Large intestine (tissue), 3 donors: ENCODE measurements around the gene IFT57. TPM values are rescaled to one million over a fixed set of nuclear protein-coding genes. Genes with fewer than 3 reads are reported as not detected.
A peak's percentile ranks its signal among the peaks of the same experiment; 100 is the strongest.

Experiments
- DNase-seq, 2 donors: peaks; one replicate each; pipeline versions ENCODE4 v3.0.0 to v3.0.0-alpha.2; 2013
- H3K27ac ChIP-seq: one replicate; pipeline ENCODE4 v1.5.1; 2013; ENCODE audit warnings: low read length
- H3K27me3 ChIP-seq: 2 replicates; pipeline ENCODE4 v1.6.1; 2013; ENCODE audit warnings: low read length; ENCODE audit not compliant: control insufficient read depth, insufficient read depth
- H3K36me3 ChIP-seq: 2 replicates; pipeline ENCODE4 v1.6.1; 2013; ENCODE audit warnings: low read length; ENCODE audit not compliant: control insufficient read depth, insufficient read depth
- H3K4me1 ChIP-seq: one replicate; pipeline ENCODE4 v1.6.1; 2013; ENCODE audit warnings: low read length; ENCODE audit not compliant: control insufficient read depth, insufficient read depth
- H3K4me3 ChIP-seq: one replicate; pipeline ENCODE4 v1.5.1; 2013; ENCODE audit warnings: low read length
- H3K9me3 ChIP-seq: one replicate; pipeline ENCODE4 v1.6.1; 2013; ENCODE audit warnings: mild to moderate bottlenecking, low read depth, low read length, moderate library complexity; ENCODE audit not compliant: control insufficient read depth
- WGBS: methylation state at CpG from one replicate; pipeline ENCODE4 v1.1.5; 2013; ENCODE audit warnings: low lambda C conversion rate; ENCODE audit not compliant: insufficient coverage; 5-methylcytosine and 5-hydroxymethylcytosine counted together
- polyA plus RNA-seq: library from polyadenylated mRNA; unstranded; fragments of 120-200 nt; gene quantifications from one replicate; pipeline ENCODE4 v1.2.1, GENCODE V29; 2013

Gene IFT57
- polyA plus RNA-seq, 1 donor, result 31.3 TPM

DNA sequence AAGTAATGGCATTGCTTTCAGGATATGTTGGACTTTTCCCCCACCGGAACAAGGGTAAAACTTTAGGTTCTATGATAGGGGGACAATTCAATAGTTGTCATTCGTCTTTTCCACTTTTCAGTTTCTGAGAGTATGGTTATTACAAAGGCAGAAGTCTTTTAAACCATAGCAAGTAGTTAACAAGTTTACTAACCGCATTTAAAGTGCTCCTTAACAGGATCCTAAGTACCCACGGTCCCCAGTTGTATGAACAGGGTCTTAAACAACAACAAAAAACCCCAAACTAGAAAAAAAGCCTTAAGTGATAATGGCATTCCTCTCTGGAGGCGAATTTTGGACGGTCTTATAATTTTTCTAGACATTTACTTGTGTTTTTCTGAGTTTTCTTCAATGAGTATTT lies 831 bp downstream of the IFT57 start:
- H3K4me3 ChIP-seq, result peak overlapping the region; percentile 79

DNA sequence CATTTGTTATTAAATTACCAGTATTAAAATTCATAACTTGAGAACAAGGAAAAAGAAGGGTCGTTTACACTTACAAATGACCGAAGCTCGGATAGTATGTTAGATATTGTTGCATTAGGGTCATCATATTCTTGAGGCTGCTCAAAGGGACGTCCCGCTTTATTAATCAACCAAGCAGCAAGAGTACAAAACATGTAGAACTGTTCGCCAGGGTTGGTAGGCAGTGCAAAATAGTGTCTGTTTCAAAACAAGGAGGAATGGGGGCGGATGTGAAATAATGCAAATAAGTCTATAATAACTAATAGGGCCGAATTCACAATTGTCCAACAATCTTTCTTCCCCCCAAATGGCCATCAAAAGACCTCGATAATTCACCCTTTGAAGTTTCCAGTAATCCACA lies 2.9 kb downstream of the IFT57 start:
- Histone ChIP-seq H3K27ac (no peak overlapping the region), H3K9me3 (no peaks in the 10 kb centered on the region), H3K27me3 (no peaks in the 10 kb centered on the region), H3K4me1 (peaks cover 13% of the 10 kb centered on the region), H3K4me3 (no peak overlapping the region), H3K36me3 (no peaks in the 10 kb centered on the region)
- no peak for DNase-seq
- WGBS, result 100% methylated on average over 1 of the region's 9 CpGs

More for the DNA sequence above, 831 bp downstream of the IFT57 start:
- WGBS, result 0% methylated on average over 1 of the region's 6 CpGs
- Histone ChIP-seq H3K9me3 (no peaks in the 10 kb centered on the region), H3K4me1 (peaks cover 13% of the 10 kb centered on the region), H3K27ac (peak overlapping the region; percentile 85), H3K27me3 (no peaks in the 10 kb centered on the region), H3K36me3 (no peaks in the 10 kb centered on the region)
- DNase-seq, result peak in 1 of 2 donors; percentile 22

GRCh38 chr3:108218811-108219210 lies 3.4 kb downstream of the IFT57 start:
- Histone ChIP-seq H3K27me3 (no peaks in the 10 kb centered on the region), H3K9me3 (no peaks in the 10 kb centered on the region), H3K27ac (no peak overlapping the region), H3K36me3 (no peaks in the 10 kb centered on the region), H3K4me1 (peaks cover 8% of the 10 kb centered on the region), H3K4me3 (no peak overlapping the region)
- DNase-seq, result no peak

DNA sequence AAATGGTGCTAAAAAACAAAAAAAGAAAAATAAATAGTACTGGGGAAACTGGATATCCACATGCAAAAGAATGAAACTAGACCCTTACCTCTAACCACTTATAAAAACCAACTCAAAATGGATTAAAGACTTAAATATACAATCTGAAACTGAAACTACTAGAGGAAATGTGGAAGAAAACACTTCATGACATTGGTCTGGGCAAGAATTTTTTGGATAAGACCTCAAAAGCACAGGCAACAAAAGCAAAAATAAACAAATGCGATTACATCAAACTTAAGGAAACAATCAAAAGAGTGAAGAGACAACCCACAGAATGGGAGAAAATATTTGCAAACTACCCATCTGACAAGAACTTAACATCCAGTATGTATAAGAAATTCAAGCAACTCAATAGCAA lies 6.4 kb downstream of the IFT57 start:
- Histone ChIP-seq H3K27me3 (no peaks in the 10 kb centered on the region), H3K27ac (no peak overlapping the region), H3K9me3 (no peaks in the 10 kb centered on the region), H3K4me1 (no peaks in the 10 kb centered on the region), H3K36me3 (peaks cover 10% of the 10 kb centered on the region), H3K4me3 (no peak overlapping the region)
- no peak for DNase-seq
- WGBS, result 100% methylated on average over 1 of the region's 1 CpG

- H3K36me3 ChIP-seq, result peaks cover 13% of the 10 kb centered on the region
- no peak overlapping the region for H3K27ac ChIP-seq
- 100% methylated on average over 1 of the region's 3 CpGs for WGBS
- no peaks in the 10 kb centered on the region for H3K4me1 ChIP-seq
- H3K27me3 ChIP-seq, result no peaks in the 10 kb centered on the region
- DNase-seq, result no peak
- H3K9me3 ChIP-seq, result no peaks in the 10 kb centered on the region
- no peak overlapping the region for H3K4me3 ChIP-seq
These were observed 12.6 kb downstream of the IFT57 start for GRCh38 chr3:108209579-108209978.

DNA sequence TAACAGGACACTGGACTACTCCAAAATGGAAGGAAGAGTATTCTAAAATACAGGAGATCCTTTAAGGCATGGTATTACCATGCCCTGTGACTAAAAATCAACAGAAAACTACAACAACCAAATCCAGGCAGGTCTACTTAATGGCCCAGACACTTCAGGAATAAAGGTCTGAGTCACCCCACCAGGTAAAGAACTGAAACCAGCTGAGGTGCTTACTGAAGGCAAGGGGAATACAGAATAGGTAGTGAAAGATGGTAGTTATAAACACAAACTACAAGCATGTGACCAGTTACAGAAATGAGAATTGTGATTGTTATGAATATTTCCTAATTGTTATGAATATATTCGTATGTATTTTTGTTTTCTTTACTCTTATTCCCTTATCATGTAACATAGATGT lies 13.4 kb downstream of the IFT57 start:
- Histone ChIP-seq H3K36me3 (peaks cover 13% of the 10 kb centered on the region), H3K9me3 (no peaks in the 10 kb centered on the region), H3K4me3 (no peak overlapping the region), H3K27ac (no peak overlapping the region), H3K27me3 (no peaks in the 10 kb centered on the region), H3K4me1 (no peaks in the 10 kb centered on the region)
- 100% methylated on average over 1 of the region's 1 CpG for WGBS
- DNase-seq, result no peak

DNA sequence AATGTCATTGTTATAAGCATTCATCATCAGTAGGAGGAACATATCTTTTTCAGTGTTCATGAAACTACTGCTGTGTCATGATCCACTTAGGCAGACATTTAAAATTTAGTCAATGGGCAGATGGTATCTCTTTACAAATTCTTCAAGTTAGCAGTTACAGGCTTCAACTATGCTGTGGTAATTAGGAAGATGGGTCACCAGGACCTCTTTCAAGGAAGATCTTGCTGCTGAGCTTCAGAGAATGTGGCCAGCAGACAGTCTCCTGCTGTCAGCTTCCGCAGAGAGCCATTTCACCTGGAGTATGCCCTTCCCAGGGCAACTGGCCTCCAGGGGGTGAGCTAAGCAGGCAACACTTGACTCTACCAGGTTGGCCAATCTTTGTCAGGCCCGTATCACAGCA lies 19.4 kb downstream of the IFT57 start:
- Histone ChIP-seq H3K4me1 (no peaks in the 10 kb centered on the region), H3K27me3 (no peaks in the 10 kb centered on the region), H3K9me3 (no peaks in the 10 kb centered on the region), H3K27ac (no peak overlapping the region), H3K36me3 (no peaks in the 10 kb centered on the region), H3K4me3 (no peak overlapping the region)
- 100% methylated on average over 1 of the region's 2 CpGs for WGBS
- DNase-seq, result peak in 1 of 2 donors; percentile 16

DNA sequence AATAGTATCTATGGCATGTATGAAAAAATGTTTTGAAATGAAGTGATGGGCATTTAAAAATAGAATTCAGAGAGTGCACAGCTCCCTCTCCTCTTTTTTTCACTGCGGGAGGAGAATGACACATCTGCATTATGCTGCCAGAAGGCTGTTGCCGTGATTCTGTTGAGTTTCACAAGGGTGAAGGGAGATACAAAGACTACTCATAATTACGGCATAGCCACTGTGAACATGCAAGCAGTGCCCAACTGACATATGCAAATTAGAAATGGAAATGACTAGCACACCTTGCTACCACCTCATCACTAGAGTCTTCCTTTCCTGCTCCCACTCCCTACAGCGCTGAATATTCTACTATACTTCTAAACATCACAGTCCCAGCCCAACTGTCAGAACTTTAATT lies 20.1 kb downstream of the IFT57 start:
- H3K27ac ChIP-seq, result no peak overlapping the region
- H3K4me3 ChIP-seq, result no peak overlapping the region
- no peaks in the 10 kb centered on the region for H3K4me1 ChIP-seq
- no CpG with 5 or more reads among the region's 4 CpGs for WGBS
- no peak for DNase-seq
- no peaks in the 10 kb centered on the region for H3K36me3 ChIP-seq
- H3K9me3 ChIP-seq, result no peaks in the 10 kb centered on the region
- H3K27me3 ChIP-seq, result no peaks in the 10 kb centered on the region

- Histone ChIP-seq H3K27me3 (no peaks in the 10 kb centered on the region), H3K4me3 (no peak overlapping the region), H3K9me3 (no peaks in the 10 kb centered on the region), H3K36me3 (no peaks in the 10 kb centered on the region), H3K4me1 (no peaks in the 10 kb centered on the region), H3K27ac (no peak overlapping the region)
- no peak for DNase-seq
These were observed 21.0 kb downstream of the IFT57 start for GRCh38 chr3:108201258-108201657.

DNA sequence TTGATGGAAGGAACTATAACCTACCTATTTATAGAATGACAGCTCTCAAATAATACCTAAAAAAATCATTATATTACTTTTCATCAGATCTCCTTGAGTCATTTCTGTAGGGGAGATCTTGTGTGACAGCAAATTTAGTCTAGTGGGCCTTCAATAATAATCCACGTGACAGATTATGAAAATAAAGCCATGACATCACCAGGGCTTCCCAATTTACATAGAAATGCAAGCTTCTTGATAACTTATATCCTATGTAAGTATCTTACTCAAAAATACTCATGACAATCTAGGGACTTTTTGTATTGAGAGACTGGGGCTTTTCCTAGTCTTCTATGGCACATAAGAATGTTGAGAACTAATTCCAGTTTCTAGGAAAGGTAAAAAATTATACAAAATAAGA lies 21.6 kb downstream of the IFT57 start:
- WGBS, result no CpG with 5 or more reads among the region's 1 CpG
- no peak for DNase-seq
- Histone ChIP-seq H3K4me3 (no peak overlapping the region), H3K27ac (no peak overlapping the region), H3K36me3 (no peaks in the 10 kb centered on the region), H3K27me3 (no peaks in the 10 kb centered on the region), H3K4me1 (no peaks in the 10 kb centered on the region), H3K9me3 (no peaks in the 10 kb centered on the region)

GRCh38 chr3:108200024-108200423 lies 22.2 kb downstream of the IFT57 start:
- Histone ChIP-seq H3K9me3 (no peaks in the 10 kb centered on the region), H3K4me3 (no peak overlapping the region), H3K27me3 (no peaks in the 10 kb centered on the region), H3K36me3 (no peaks in the 10 kb centered on the region), H3K27ac (no peak overlapping the region), H3K4me1 (no peaks in the 10 kb centered on the region)
- WGBS, result no CpG with 5 or more reads among the region's 2 CpGs
- no peak for DNase-seq
